Measurements from ENCODE around the gene TUBB3. TPM values are rescaled to one million over a fixed set of nuclear protein-coding genes. Genes with fewer than 3 reads are reported as not detected.
A peak's percentile ranks its signal among the peaks of the same experiment; 100 is the strongest.
"Not testable (repeated sequence)": the region's sequence is repeated elsewhere in the genome, so short reads cannot be mapped to it uniquely, and the experiment has no call there.

The TUBB3 gene
- total and polyA plus RNA-seq, 2 donors from 2014 or later = 3.4 to 35.0 TPM

DNA sequence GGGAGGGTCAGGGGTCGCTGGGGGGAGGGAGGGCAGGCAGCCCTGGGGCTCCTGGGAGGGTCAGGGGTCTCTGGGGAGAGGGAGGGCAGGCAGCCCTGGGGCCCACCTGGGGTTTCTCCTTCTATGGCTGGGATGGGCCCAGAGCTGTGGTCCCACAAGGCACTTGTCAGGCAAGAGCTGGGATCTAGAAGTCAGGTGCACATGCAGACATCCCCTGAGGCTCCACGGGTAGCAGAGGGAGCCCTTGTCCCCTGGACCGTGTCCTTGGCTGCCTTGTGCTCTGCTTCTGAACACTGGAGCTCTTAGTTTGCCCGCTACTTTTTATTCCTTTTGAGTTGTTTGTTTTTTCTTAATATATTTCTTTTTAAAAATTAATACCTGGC is 1.8 kb downstream of the TUBB3 start:
- TF ChIP-seq, protein P1, sequence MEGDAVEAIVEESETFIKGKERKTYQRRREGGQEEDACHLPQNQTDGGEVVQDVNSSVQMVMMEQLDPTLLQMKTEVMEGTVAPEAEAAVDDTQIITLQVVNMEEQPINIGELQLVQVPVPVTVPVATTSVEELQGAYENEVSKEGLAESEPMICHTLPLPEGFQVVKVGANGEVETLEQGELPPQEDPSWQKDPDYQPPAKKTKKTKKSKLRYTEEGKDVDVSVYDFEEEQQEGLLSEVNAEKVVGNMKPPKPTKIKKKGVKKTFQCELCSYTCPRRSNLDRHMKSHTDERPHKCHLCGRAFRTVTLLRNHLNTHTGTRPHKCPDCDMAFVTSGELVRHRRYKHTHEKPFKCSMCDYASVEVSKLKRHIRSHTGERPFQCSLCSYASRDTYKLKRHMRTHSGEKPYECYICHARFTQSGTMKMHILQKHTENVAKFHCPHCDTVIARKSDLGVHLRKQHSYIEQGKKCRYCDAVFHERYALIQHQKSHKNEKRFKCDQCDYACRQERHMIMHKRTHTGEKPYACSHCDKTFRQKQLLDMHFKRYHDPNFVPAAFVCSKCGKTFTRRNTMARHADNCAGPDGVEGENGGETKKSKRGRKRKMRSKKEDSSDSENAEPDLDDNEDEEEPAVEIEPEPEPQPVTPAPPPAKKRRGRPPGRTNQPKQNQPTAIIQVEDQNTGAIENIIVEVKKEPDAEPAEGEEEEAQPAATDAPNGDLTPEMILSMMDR (IDR thresholded peaks at IDR 0.05; ENCODE audit: borderline replicate concordance, extremely low read depth, insufficient read depth) = no peak
- no peaks in the 10 kb centered on the region for H3K27me3 ChIP-seq (ENCODE audit: control insufficient read depth, insufficient read depth, low read length)
- DNase-seq (peak in 2 of 5 donors; percentile 41 to 42), FAIRE-seq (no peak)
- no peak overlapping the region for H3K9ac ChIP-seq (ENCODE audit: low read length in 3 of 3)
- no peaks in the 10 kb centered on the region for H3K36me3 ChIP-seq (ENCODE audit: control insufficient read depth in 2 of 3, insufficient read depth in 3 of 3, low read length in 3 of 3)
- H3K4me1 ChIP-seq (ENCODE audit: control insufficient read depth in 2 of 3, insufficient read depth in 2 of 3, low read depth in 1 of 3, low read length in 3 of 3) = peaks cover 0 to 2% (median 0%) of the 10 kb centered on the region in 3 donors
- H3K4me3 ChIP-seq (ENCODE audit: low read length in 3 of 3) = no peak overlapping the region
- no peak overlapping the region for H3K27ac ChIP-seq (ENCODE audit: low read depth in 2 of 2, low read length in 2 of 2)
- H3K9me3 ChIP-seq (ENCODE audit: control insufficient read depth in 2 of 3, insufficient read depth in 1 of 3, low read length in 3 of 3) = no peaks in the 10 kb centered on the region
- intact Hi-C loops (cut with DNase I) = no loop called here

DNA sequence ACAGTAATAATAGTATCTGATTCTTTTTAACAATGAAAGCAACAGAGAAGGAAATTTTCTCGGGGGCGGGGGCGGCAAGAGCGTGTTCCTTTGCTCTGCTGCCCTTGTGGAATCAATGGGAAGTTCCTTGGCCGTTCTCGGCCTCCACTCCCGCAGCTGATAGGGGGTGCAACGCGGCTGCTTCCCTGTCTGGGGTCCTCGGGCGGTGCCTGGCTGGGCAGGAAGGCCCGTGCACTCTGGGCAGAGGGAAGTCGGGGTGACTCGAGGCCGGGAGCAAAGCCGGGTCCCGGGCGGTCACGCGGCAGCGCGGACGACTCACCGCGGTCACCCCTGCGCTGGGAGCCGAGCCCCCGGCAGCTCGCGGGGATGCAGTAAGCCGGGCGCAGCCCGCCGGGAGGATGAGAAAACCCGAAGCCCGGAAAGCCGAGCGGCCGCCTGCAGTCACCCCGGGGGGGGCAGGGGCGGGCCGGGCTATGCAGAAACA is 2.5 kb downstream of the TUBB3 start:
- Histone ChIP-seq H3K9me3 (ENCODE audit: control insufficient read depth in 2 of 3, insufficient read depth in 1 of 3, low read length in 3 of 3) (no peaks in the 10 kb centered on the region), H3K36me3 (ENCODE audit: control insufficient read depth in 2 of 3, insufficient read depth in 3 of 3, low read length in 3 of 3) (no peaks in the 10 kb centered on the region), H3K4me3 (ENCODE audit: low read length in 3 of 3) (no peak overlapping the region), H3K9ac (ENCODE audit: low read length in 3 of 3) (no peak overlapping the region), H3K4me1 (ENCODE audit: control insufficient read depth in 2 of 3, insufficient read depth in 2 of 3, low read depth in 1 of 3, low read length in 3 of 3) (peaks cover 0 to 2% (median 0%) of the 10 kb centered on the region in 3 donors), H3K27ac (ENCODE audit: low read depth in 2 of 2, low read length in 2 of 2) (no peak overlapping the region), H3K27me3 (ENCODE audit: control insufficient read depth, insufficient read depth, low read length) (no peaks in the 10 kb centered on the region)
- TF ChIP-seq, protein P1 (IDR thresholded peaks at IDR 0.05; ENCODE audit: borderline replicate concordance, extremely low read depth, insufficient read depth) = no peak
- FAIRE-seq = no peak
- intact Hi-C loops (cut with DNase I) = no loop called here
- DNase-seq = peak in 1 of 5 donors; percentile 30

DNA sequence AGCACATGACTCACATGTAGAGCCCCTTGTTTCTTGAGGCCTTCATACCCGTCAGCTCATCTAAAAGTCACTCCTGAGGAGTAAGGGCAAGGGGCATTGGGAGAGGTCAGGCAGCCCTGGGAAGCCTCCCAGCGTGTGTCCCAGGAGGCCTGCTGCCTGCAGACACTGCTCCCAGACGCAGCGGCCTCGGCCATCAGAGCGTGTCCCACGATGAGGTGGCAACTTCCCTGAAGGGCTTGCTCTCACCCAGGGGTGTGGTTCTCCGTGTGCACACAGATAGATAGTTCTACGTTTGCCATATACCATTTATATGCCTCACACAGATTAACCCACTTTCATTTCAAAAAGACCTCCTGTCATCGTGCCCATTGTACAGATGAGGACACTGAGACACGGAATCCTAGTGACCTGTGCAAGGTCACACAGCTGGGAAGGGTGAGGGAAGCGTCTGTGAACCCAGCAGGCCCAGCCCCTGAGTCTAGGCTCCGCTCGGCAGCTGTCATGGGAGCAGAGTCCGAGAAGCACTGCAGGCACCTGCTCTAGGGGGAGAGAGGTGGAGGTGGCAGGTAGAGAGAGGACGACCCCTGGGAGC is 8.3 kb downstream of the TUBB3 start:
- Histone ChIP-seq H3K9ac (ENCODE audit: low read length in 3 of 3) (no peak overlapping the region), H3K27ac (ENCODE audit: low read depth in 2 of 2, low read length in 2 of 2) (no peak overlapping the region), H3K4me3 (ENCODE audit: low read length in 3 of 3) (no peak overlapping the region), H3K9me3 (ENCODE audit: control insufficient read depth in 2 of 3, insufficient read depth in 1 of 3, low read length in 3 of 3) (no peaks in the 10 kb centered on the region), H3K4me1 (ENCODE audit: control insufficient read depth in 2 of 3, insufficient read depth in 2 of 3, low read depth in 1 of 3, low read length in 3 of 3) (no peaks in the 10 kb centered on the region), H3K27me3 (ENCODE audit: control insufficient read depth, insufficient read depth, low read length) (no peaks in the 10 kb centered on the region), H3K36me3 (ENCODE audit: control insufficient read depth in 2 of 3, insufficient read depth in 3 of 3, low read length in 3 of 3) (no peaks in the 10 kb centered on the region)
- TF ChIP-seq, protein P1 (IDR thresholded peaks at IDR 0.05; ENCODE audit: borderline replicate concordance, extremely low read depth, insufficient read depth) = no peak
- peak in 1 of 5 donors; percentile 6 for DNase-seq
- intact Hi-C loops (cut with DNase I) = no loop called here
- no peak for FAIRE-seq

GRCh38 chr16:89931964-89932363 is 8.8 kb downstream of the TUBB3 start:
- FAIRE-seq (no peak), DNase-seq (no peak)
- Histone ChIP-seq H3K4me3 (ENCODE audit: low read length in 3 of 3) (no peak overlapping the region), H3K27ac (ENCODE audit: low read depth in 2 of 2, low read length in 2 of 2) (no peak overlapping the region), H3K9me3 (ENCODE audit: control insufficient read depth in 2 of 3, insufficient read depth in 1 of 3, low read length in 3 of 3) (no peaks in the 10 kb centered on the region), H3K4me1 (ENCODE audit: control insufficient read depth in 2 of 3, insufficient read depth in 2 of 3, low read depth in 1 of 3, low read length in 3 of 3) (no peaks in the 10 kb centered on the region), H3K36me3 (ENCODE audit: control insufficient read depth in 2 of 3, insufficient read depth in 3 of 3, low read length in 3 of 3) (no peaks in the 10 kb centered on the region), H3K9ac (ENCODE audit: low read length in 3 of 3) (no peak overlapping the region), H3K27me3 (ENCODE audit: control insufficient read depth, insufficient read depth, low read length) (no peaks in the 10 kb centered on the region)
- intact Hi-C loops (cut with DNase I) = no loop called here
- TF ChIP-seq, protein P1 (IDR thresholded peaks at IDR 0.05; ENCODE audit: borderline replicate concordance, extremely low read depth, insufficient read depth) = no peak

DNA sequence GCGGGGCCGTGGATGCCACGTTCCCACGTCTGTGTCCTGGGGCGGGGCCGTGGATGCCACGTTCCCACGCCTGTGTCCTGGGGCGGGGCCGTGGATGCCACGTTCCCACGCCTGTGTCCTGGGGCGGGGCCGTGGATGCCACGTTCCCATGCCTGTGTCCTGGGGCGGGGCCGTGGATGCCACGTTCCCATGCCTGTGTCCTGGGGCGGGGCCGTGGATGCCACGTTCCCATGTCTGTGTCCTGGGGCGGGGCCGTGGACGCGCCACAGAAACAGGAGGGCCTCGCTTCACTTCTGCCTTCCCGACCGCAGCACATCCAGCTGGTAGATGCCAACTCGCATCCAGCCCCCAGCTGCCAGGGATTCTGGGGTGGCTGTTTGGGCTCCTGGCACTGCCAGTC is 10.9 kb downstream of the TUBB3 start:
- intact Hi-C loops (cut with DNase I); H3K9ac ChIP-seq (ENCODE audit: low read length in 3 of 3); FAIRE-seq; H3K27me3 ChIP-seq (ENCODE audit: control insufficient read depth, insufficient read depth, low read length); H3K36me3 ChIP-seq (ENCODE audit: control insufficient read depth in 2 of 3, insufficient read depth in 3 of 3, low read length in 3 of 3); H3K27ac ChIP-seq (ENCODE audit: low read depth in 2 of 2, low read length in 2 of 2); H3K9me3 ChIP-seq (ENCODE audit: control insufficient read depth in 2 of 3, insufficient read depth in 1 of 3, low read length in 3 of 3); H3K4me1 ChIP-seq (ENCODE audit: control insufficient read depth in 2 of 3, insufficient read depth in 2 of 3, low read depth in 1 of 3, low read length in 3 of 3); H3K4me3 ChIP-seq (ENCODE audit: low read length in 3 of 3); DNase-seq: not testable (repeated sequence)

Measured in kidney (tissue), 14 donors.